ENCODE results near the gene CD34.

Gene CD34

GRCh38 chr1:207831517-207832327 is 79.2 kb downstream of the CD34 start:
- Mint-ChIP-seq H3K9me3 (no peaks in the 10 kb centered on the region), H3K4me3 (no peak overlapping the region), H3K27me3 (ENCODE audit: low read depth, poor library complexity) (peaks cover 3% of the 10 kb centered on the region), H3K4me1 (peaks cover 56% of the 10 kb centered on the region), H3K36me3 (ENCODE audit: low read depth) (no peaks in the 10 kb centered on the region), H3K27ac (peak overlapping the region; percentile 81)
- no peak for TF ChIP-seq CTCF (IDR thresholded peaks at IDR 0.05)
- DNase-seq: no peak

Data from nephron progenitor cell (in vitro differentiated cells).